GM23248 (cell line): ENCODE results near the gene CEP41. TPM values are rescaled to one million over a fixed set of nuclear protein-coding genes. Genes with fewer than 3 reads are reported as not detected.

Experiments
- DNase-seq: peaks from one replicate; pipeline ENCODE4 v3.0.0-alpha.2; 2015
- H2AFZ ChIP-seq: fragments of 200-600 bp; sonication (generic); 2 replicates; pipeline ENCODE4 v1.6.1; 2016; ENCODE audit warnings: antibody characterized with exemption
- H3F3A ChIP-seq: fragments of 200-600 bp; sonication (generic); 2 replicates; pipeline ENCODE4 v1.6.1; 2016; ENCODE audit warnings: mild to moderate bottlenecking, antibody characterized with exemption, mixed run types; ENCODE audit not compliant: insufficient read depth
- H3K27ac ChIP-seq: fragments of 200-600 bp; sonication (generic); 2 replicates; pipeline ENCODE4 v1.5.1; 2016; ENCODE audit warnings: mild to moderate bottlenecking
- H3K27me3 ChIP-seq: fragments of 200-600 bp; sonication (generic); replicated peaks from 2 replicates; pipeline ENCODE4 v1.6.1; 2016; ENCODE audit warnings: mild to moderate bottlenecking; ENCODE audit not compliant: insufficient read depth
- H3K36me3 ChIP-seq: fragments of 200-600 bp; sonication (generic); 2 replicates; pipeline ENCODE4 v1.6.1; 2016; ENCODE audit warnings: low read depth, mild to moderate bottlenecking
- H3K4me1 ChIP-seq: fragments of 200-600 bp; sonication (generic); 2 replicates; pipeline ENCODE4 v1.6.1; 2016; ENCODE audit warnings: mild to moderate bottlenecking; ENCODE audit not compliant: insufficient read depth
- H3K4me2 ChIP-seq: fragments of 200-600 bp; sonication (generic); one replicate; pipeline ENCODE4 v1.6.1; 2016; ENCODE audit warnings: mild to moderate bottlenecking; ENCODE audit not compliant: unreplicated experiment
- H3K4me3 ChIP-seq: fragments of 200-600 bp; sonication (generic); 2 replicates; pipeline ENCODE4 v1.5.1; 2016; ENCODE audit warnings: mild to moderate bottlenecking
- H3K79me2 ChIP-seq: fragments of 200-600 bp; sonication (generic); 2 replicates; pipeline ENCODE4 v1.6.1; 2016; ENCODE audit warnings: mild to moderate bottlenecking; ENCODE audit not compliant: insufficient read depth
- H3K9ac ChIP-seq: fragments of 200-600 bp; sonication (generic); 2 replicates; pipeline ENCODE4 v1.6.1; 2016; ENCODE audit warnings: mild to moderate bottlenecking
- H3K9me2 ChIP-seq: fragments of 200-600 bp; sonication (generic); 2 replicates; pipeline ENCODE4 v1.6.1; 2016; ENCODE audit warnings: mixed run types, mild to moderate bottlenecking, moderate library complexity; ENCODE audit not compliant: insufficient read depth
- H3K9me3 ChIP-seq: fragments of 200-600 bp; sonication (generic); one replicate; pipeline ENCODE4 v1.6.1; 2017; ENCODE audit warnings: low read depth
- H4K20me1 ChIP-seq: fragments of 200-600 bp; sonication (generic); 2 replicates; pipeline ENCODE4 v1.6.0; 2016; ENCODE audit not compliant: insufficient read depth
- EZH2 ChIP-seq: fragments of 200-600 bp; sonication (generic); IDR thresholded peaks from 2 replicates; pipeline ENCODE4 v1.6.1; 2018; ENCODE audit warnings: antibody characterized with exemption, mild to moderate bottlenecking; ENCODE audit not compliant: insufficient read depth, poor library complexity, severe bottlenecking
- EZH2phosphoT487 ChIP-seq: fragments of 200-600 bp; sonication (generic); IDR thresholded peaks from 2 replicates; pipeline ENCODE4 v1.6.1; 2018; ENCODE audit warnings: antibody characterized with exemption, moderate library complexity, mild to moderate bottlenecking, low read depth; ENCODE audit not compliant: insufficient read depth
- WGBS, 2 experiments: methylation state at CpG; one replicate each; pipeline ENCODE4 v1.1.6; 2015 to 2017; ENCODE audit warnings: low lambda C conversion rate in 2 of 2, low coverage in 1 of 2; ENCODE audit errors: missing lambda C conversion rate in 2 of 2; 5-methylcytosine and 5-hydroxymethylcytosine counted together
- in situ Hi-C: fragments of 300-500 bp; cut with MboI; formaldehyde crosslinking; loops from 2 replicates; pipeline ENCODE4 v1.15.0; 2020
- polyA plus RNA-seq: library from polyadenylated mRNA; unstranded; fragments of >200 nt; fragmentation: Nextera tagmentation; extraction: Ambion mirVana; gene quantifications from 2 replicates; pipeline ENCODE4 v1.2.1, GENCODE V29; 2016
- total RNA-seq: library from RNA; depleted of rRNA; stranded (reverse); fragments of >200 nt; shearing (Covaris generic); gene quantifications from 2 replicates; pipeline ENCODE4 v1.2.3, GENCODE V29; 2014

Gene CEP41
- total and polyA plus RNA-seq, 2 experiments from 2014 or later = 18.3 to 32.3 TPM

GRCh38 chr7:130401578-130401977 lies 39.2 kb downstream of the CEP41 start:
- TF ChIP-seq EZH2 (no peak), EZH2phosphoT487 (no peak)
- H3K36me3 ChIP-seq = no peaks in the 10 kb centered on the region
- DNase-seq = no peak
- WGBS, 2 experiments = 79 to 82% methylated on average over 3 of the region's 3 CpGs
- no peak overlapping the region for H2AFZ ChIP-seq
- H3K4me3 ChIP-seq = no peak overlapping the region
- H3K9ac ChIP-seq = no peak overlapping the region
- no peaks in the 10 kb centered on the region for H3K9me3 ChIP-seq
- no peak overlapping the region for H3K27ac ChIP-seq
- H4K20me1 ChIP-seq = no peaks in the 10 kb centered on the region
- peaks cover 14% of the 10 kb centered on the region for H3F3A ChIP-seq
- in situ Hi-C loops = no loop called here
- no peaks in the 10 kb centered on the region for H3K9me2 ChIP-seq
- H3K4me2 ChIP-seq = no peak overlapping the region
- H3K27me3 ChIP-seq = no peaks in the 10 kb centered on the region
- no peaks in the 10 kb centered on the region for H3K79me2 ChIP-seq
- peaks cover 15% of the 10 kb centered on the region for H3K4me1 ChIP-seq

- H3K27me3 ChIP-seq = no peaks in the 10 kb centered on the region
- no peak overlapping the region for H3K9ac ChIP-seq
- H3K79me2 ChIP-seq = no peaks in the 10 kb centered on the region
- H3K4me3 ChIP-seq = no peak overlapping the region
- WGBS, 2 experiments = 95 to 100% methylated on average over 1 of the region's 1 CpG
- H3K9me2 ChIP-seq = no peaks in the 10 kb centered on the region
- no peaks in the 10 kb centered on the region for H3K36me3 ChIP-seq
- no peak overlapping the region for H3K4me2 ChIP-seq
- H3K4me1 ChIP-seq = peaks cover 15% of the 10 kb centered on the region
- in situ Hi-C loops = no loop called here
- H3F3A ChIP-seq = peaks cover 14% of the 10 kb centered on the region
- H4K20me1 ChIP-seq = no peaks in the 10 kb centered on the region
- no peaks in the 10 kb centered on the region for H3K9me3 ChIP-seq
- H3K27ac ChIP-seq = no peak overlapping the region
- no peak overlapping the region for H2AFZ ChIP-seq
- no peak for DNase-seq
- TF ChIP-seq EZH2 (no peak), EZH2phosphoT487 (no peak)
Measured at GRCh38 chr7:130401101-130401500, 39.7 kb downstream of the CEP41 start.

- no peaks in the 10 kb centered on the region for H4K20me1 ChIP-seq
- no peaks in the 10 kb centered on the region for H3K9me2 ChIP-seq
- DNase-seq = peak; percentile 77
- no peaks in the 10 kb centered on the region for H3K79me2 ChIP-seq
- H2AFZ ChIP-seq = peak overlapping the region; percentile 50
- peak overlapping the region; percentile 44 for H3K9ac ChIP-seq
- H3F3A ChIP-seq = peaks cover 14% of the 10 kb centered on the region
- peak overlapping the region; percentile 35 for H3K4me2 ChIP-seq
- no peaks in the 10 kb centered on the region for H3K27me3 ChIP-seq
- no peak overlapping the region for H3K4me3 ChIP-seq
- 18 to 20% methylated on average over 4 of the region's 4 CpGs for WGBS, 2 experiments
- in situ Hi-C loops = no loop called here
- H3K4me1 ChIP-seq = peaks cover 15% of the 10 kb centered on the region
- no peaks in the 10 kb centered on the region for H3K9me3 ChIP-seq
- TF ChIP-seq EZH2 (no peak), EZH2phosphoT487 (no peak)
- H3K36me3 ChIP-seq = no peaks in the 10 kb centered on the region
- H3K27ac ChIP-seq = peak overlapping the region; percentile 73
Measured at GRCh38 chr7:130400120-130400572, 40.7 kb downstream of the CEP41 start.

GRCh38 chr7:130398526-130399090 lies 42.2 kb downstream of the CEP41 start:
- Histone ChIP-seq H3K36me3 (no peaks in the 10 kb centered on the region), H3K4me1 (peaks cover 17% of the 10 kb centered on the region), H3K9me3 (no peaks in the 10 kb centered on the region), H3K9ac (no peak overlapping the region), H3K9me2 (no peaks in the 10 kb centered on the region), H3K27ac (no peak overlapping the region), H3K4me2 (no peak overlapping the region), H3K79me2 (no peaks in the 10 kb centered on the region), H2AFZ (no peak overlapping the region), H4K20me1 (no peaks in the 10 kb centered on the region), H3K27me3 (no peaks in the 10 kb centered on the region), H3K4me3 (no peak overlapping the region), H3F3A (peaks cover 23% of the 10 kb centered on the region)
- TF ChIP-seq EZH2phosphoT487 (no peak), EZH2 (no peak)
- 86 to 88% methylated on average over 8 of the region's 8 CpGs for WGBS, 2 experiments
- no peak for DNase-seq
- in situ Hi-C loops = no loop called here

GRCh38 chr7:130397758-130398073 lies 43.1 kb downstream of the CEP41 start:
- H3K9ac ChIP-seq = no peak overlapping the region
- no peaks in the 10 kb centered on the region for H3K36me3 ChIP-seq
- H3K9me3 ChIP-seq = no peaks in the 10 kb centered on the region
- no peaks in the 10 kb centered on the region for H4K20me1 ChIP-seq
- no peaks in the 10 kb centered on the region for H3K79me2 ChIP-seq
- H3K9me2 ChIP-seq = no peaks in the 10 kb centered on the region
- in situ Hi-C loops = no loop called here
- H3K27me3 ChIP-seq = no peaks in the 10 kb centered on the region
- DNase-seq = no peak
- H3K4me3 ChIP-seq = no peak overlapping the region
- H2AFZ ChIP-seq = no peak overlapping the region
- H3K27ac ChIP-seq = no peak overlapping the region
- H3F3A ChIP-seq = peaks cover 32% of the 10 kb centered on the region
- 93 to 96% methylated on average over 3 of the region's 3 CpGs for WGBS, 2 experiments
- H3K4me1 ChIP-seq = peaks cover 26% of the 10 kb centered on the region
- TF ChIP-seq EZH2phosphoT487 (no peak), EZH2 (no peak)
- H3K4me2 ChIP-seq = no peak overlapping the region
